ENCODE measurements around the gene LRRC25.
"Not testable (repeated sequence)": the region's sequence is repeated elsewhere in the genome, so short reads cannot be mapped to it uniquely, and the experiment has no call there.

DNA sequence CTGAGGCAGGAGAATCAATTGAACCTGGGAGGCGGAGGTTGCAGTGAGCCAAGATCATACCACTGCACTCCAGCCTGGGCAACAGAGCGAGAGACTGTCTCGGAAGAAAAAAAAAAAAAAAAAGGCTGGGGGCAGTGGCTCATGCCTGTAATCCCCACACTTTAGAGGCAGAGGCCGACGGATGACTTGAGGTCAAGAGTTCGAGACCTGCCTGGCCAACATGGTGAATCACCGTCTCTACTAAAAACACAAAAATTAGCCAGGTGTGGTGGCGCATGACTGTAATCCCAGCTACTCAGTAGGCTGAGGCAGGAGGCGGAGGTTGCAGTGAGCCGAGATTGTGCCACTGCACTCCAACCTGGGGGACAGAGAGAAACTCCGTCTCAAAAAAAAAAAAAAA lies 13.8 kb downstream of the LRRC25 start:
- not testable (repeated sequence) for TF ChIP-seq POLR2A (IDR thresholded peaks at IDR 0.05); CTCF (IDR thresholded peaks at IDR 0.05 in 4 of 5, conservative IDR thresholded peaks at IDR 0.05 in 1 of 5)
